ENCODE data around the gene TRPM3. TPM values are rescaled to one million over a fixed set of nuclear protein-coding genes. Genes with fewer than 3 reads are reported as not detected.

Gene TRPM3
- total and polyA plus RNA-seq, 2 of the 8 experiments (the other 6 are each of a cell fraction or from before 2014, with no cell fraction given), result 2.4 to 10.9 TPM

- Histone ChIP-seq H2BK12ac (ENCODE audit: low read depth, low read length) (no peak overlapping the region), H3K9ac (replicated peaks in 1 of 4; ENCODE audit: extremely low read depth in 1 of 4, low read depth in 3 of 4, low read length in 3 of 4) (no peak overlapping the region), H2BK20ac (ENCODE audit: low read length) (no peak overlapping the region), H4K8ac (ENCODE audit: extremely low read depth, insufficient read depth, low read length) (no peak overlapping the region), H3K18ac (ENCODE audit: extremely low read depth, low read length) (no peak overlapping the region), H3K4me2 (ENCODE audit: insufficient read depth in 1 of 2, low read depth in 2 of 2, low read length in 2 of 2) (no peak overlapping the region), H3K27me3 (replicated peaks in 1 of 4; ENCODE audit: control insufficient read depth in 3 of 4, extremely low read depth in 1 of 4, insufficient read depth in 3 of 4, low read length in 3 of 4) (no peaks in the 10 kb centered on the region), H2BK120ac (replicated peaks; ENCODE audit: low read depth, low read length) (no peak overlapping the region), H3K56ac (replicated peaks; ENCODE audit: insufficient read length, low read depth, low read length) (no peak overlapping the region), H3K27ac (ENCODE audit: low read depth, low read length) (no peak overlapping the region), H2AFZ (ENCODE audit: low read length) (no peak overlapping the region), H3K79me2 (ENCODE audit: control insufficient read depth in 1 of 2, insufficient read depth in 2 of 2, low read length in 2 of 2) (no peaks in the 10 kb centered on the region; a peak in 1 of 4 replicates), H3K4ac (replicated peaks; ENCODE audit: insufficient read length, low read depth, low read length) (no peak overlapping the region), H3K36me3 (ENCODE audit: control insufficient read depth in 2 of 4, insufficient read depth in 4 of 4, low read length in 3 of 4) (no peaks in the 10 kb centered on the region), H3K9me3 (ENCODE audit: insufficient read depth in 2 of 2, low read depth in 1 of 2, low read length in 1 of 2) (no peaks in the 10 kb centered on the region), H3K23ac (ENCODE audit: insufficient read length) (no peak overlapping the region), H2BK15ac (ENCODE audit: low read length) (no peak overlapping the region), H2BK5ac (ENCODE audit: low read depth, low read length) (no peak overlapping the region), H3K14ac (ENCODE audit: insufficient read length) (no peak overlapping the region), H3K79me1 (ENCODE audit: low read depth, low read length) (no peaks in the 10 kb centered on the region), H4K20me1 (replicated peaks in 1 of 2; ENCODE audit: control insufficient read depth in 1 of 2, insufficient read depth in 2 of 2, low read length in 2 of 2) (no peaks in the 10 kb centered on the region), H3K4me1 (replicated peaks in 1 of 4; ENCODE audit: control insufficient read depth in 3 of 4, insufficient read depth in 4 of 4, low read length in 3 of 4) (peaks cover 0 to 5% (median 4%) of the 10 kb centered on the region in 4 experiments; a peak in 5 of 7 replicates), H2AK5ac (ENCODE audit: low read depth, low read length) (no peak overlapping the region), H4K91ac (replicated peaks; ENCODE audit: insufficient read length, low read length) (no peak overlapping the region), H4K5ac (ENCODE audit: insufficient read length, low read depth, low read length) (no peak overlapping the region), H3K23me2 (ENCODE audit: low read depth, low read length) (no peaks in the 10 kb centered on the region), H3K4me3 (ENCODE audit: extremely low read depth in 1 of 4, insufficient read depth in 2 of 4, low read depth in 3 of 4, low read length in 4 of 4) (no peak overlapping the region)
- CTCF ChIA-PET (ENCODE audit: partially characterized antibody), result interaction anchor here (1.3 to 1.4 kb wide), 2 partner anchors 11 to 12 kb away, joined by 3 to 5 read pairs; no protein-coding TSS in a partner anchor
- POLR2A ChIA-PET (ENCODE audit: partially characterized antibody), result interaction anchor here (0.6 kb wide), 1 partner anchor 259 kb away, joined by 3 read pairs; no protein-coding TSS in a partner anchor
- no peak for TF ChIP-seq BACH1 (IDR thresholded peaks at IDR 0.05; ENCODE audit: low read length)
- TF ChIP-seq PHF8 (conservative IDR thresholded peaks at IDR 0.05; ENCODE audit: low read depth, low read length), result no peak
- no peak for TF ChIP-seq SRF (IDR thresholded peaks at IDR 0.05; ENCODE audit: low read depth, low read length)
- TF ChIP-seq YY1 (IDR thresholded peaks at IDR 0.05; ENCODE audit: low read depth, low read length), result no peak
- FAIRE-seq (no peak), DNase-seq (ENCODE audit: low read depth in 1 of 2, low spot score in 2 of 2) (no peak)
Measured at GRCh38 chr9:70935856-70936255, 185.6 kb downstream of the TRPM3 start.

Data from H1 (cell line).